PFSK-1 (cell line): Measurements from ENCODE around the gene RASGRP3.

Experiments
- FOXP2 ChIP-seq: optimal IDR thresholded peaks from 2 replicates; pipeline ENCODE3; 2011; ENCODE audit warnings: borderline replicate concordance, control low read depth, inconsistent platforms; ENCODE audit not compliant: insufficient read depth; ENCODE audit errors: extremely low read length, extremely low read depth
- POLR2AphosphoS5 ChIP-seq: IDR thresholded peaks from 2 replicates; pipeline ENCODE4 v1.6.1; 2012; ENCODE audit warnings: low read depth, mild to moderate bottlenecking, control low read depth, low read length, moderate library complexity
- SIN3A ChIP-seq: IDR thresholded peaks from 2 replicates; pipeline ENCODE4 v1.6.1; 2012; ENCODE audit warnings: mild to moderate bottlenecking, low read length, moderate library complexity, borderline replicate concordance; ENCODE audit not compliant: insufficient read depth
- TAF1 ChIP-seq: IDR thresholded peaks from 2 replicates; pipeline ENCODE4 v1.6.1; 2012; ENCODE audit warnings: low read length, control low read depth, borderline replicate concordance; ENCODE audit not compliant: insufficient read depth
- TF ChIP-seq, protein P1 (sequence below), 2 experiments: IDR thresholded peaks; 2 replicates each; pipeline versions ENCODE4 v1.6.1 to v1.8.0; 2011 to 2012; ENCODE audit warnings: low read depth in 2 of 2, low read length in 2 of 2, control low read depth in 1 of 2, inconsistent platforms in 1 of 2, mild to moderate bottlenecking in 1 of 2, moderate library complexity in 1 of 2; ENCODE audit not compliant: insufficient read depth in 1 of 2

RASGRP3 gene

DNA sequence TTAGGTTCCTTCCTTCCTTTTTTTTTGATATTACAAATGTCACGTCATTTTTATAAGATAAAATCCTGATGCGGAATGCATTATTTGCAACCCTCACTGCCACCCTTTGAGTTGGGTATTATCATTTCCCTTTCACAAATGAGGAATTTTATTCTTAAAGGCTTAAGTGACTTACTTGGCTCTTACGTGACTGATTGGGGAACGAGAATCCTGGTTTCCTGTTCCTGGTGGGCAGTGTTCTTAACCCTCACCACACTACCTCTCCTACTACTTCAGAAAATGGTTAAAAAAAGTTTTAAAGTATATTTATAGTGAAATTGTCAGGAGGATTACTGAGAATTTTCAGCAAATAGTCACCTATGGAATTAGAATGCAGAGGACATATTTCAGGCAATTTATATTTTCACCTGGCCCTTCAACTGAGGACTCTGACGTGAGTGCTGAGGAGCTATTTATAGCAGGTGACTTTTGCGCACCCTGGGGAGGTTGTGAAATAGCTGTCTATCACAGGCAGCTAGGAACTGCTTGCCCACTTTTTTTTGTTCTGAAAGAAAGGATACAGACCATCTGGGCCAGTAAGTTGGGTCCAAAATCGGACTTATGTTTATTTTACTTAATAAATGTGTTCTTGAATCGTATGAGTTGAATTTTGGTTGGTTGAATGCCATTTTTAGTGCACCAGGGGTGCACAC, 18.7 kb upstream of the RASGRP3 start:
- no peak for TF ChIP-seq SIN3A
- TF ChIP-seq TAF1 = no peak
- TF ChIP-seq FOXP2 = no peak
- no peak for TF ChIP-seq POLR2AphosphoS5
- TF ChIP-seq, protein P1, sequence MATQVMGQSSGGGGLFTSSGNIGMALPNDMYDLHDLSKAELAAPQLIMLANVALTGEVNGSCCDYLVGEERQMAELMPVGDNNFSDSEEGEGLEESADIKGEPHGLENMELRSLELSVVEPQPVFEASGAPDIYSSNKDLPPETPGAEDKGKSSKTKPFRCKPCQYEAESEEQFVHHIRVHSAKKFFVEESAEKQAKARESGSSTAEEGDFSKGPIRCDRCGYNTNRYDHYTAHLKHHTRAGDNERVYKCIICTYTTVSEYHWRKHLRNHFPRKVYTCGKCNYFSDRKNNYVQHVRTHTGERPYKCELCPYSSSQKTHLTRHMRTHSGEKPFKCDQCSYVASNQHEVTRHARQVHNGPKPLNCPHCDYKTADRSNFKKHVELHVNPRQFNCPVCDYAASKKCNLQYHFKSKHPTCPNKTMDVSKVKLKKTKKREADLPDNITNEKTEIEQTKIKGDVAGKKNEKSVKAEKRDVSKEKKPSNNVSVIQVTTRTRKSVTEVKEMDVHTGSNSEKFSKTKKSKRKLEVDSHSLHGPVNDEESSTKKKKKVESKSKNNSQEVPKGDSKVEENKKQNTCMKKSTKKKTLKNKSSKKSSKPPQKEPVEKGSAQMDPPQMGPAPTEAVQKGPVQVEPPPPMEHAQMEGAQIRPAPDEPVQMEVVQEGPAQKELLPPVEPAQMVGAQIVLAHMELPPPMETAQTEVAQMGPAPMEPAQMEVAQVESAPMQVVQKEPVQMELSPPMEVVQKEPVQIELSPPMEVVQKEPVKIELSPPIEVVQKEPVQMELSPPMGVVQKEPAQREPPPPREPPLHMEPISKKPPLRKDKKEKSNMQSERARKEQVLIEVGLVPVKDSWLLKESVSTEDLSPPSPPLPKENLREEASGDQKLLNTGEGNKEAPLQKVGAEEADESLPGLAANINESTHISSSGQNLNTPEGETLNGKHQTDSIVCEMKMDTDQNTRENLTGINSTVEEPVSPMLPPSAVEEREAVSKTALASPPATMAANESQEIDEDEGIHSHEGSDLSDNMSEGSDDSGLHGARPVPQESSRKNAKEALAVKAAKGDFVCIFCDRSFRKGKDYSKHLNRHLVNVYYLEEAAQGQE (IDR thresholded peaks at IDR 0.05; ENCODE audit: insufficient read depth in 1 of 2, low read depth in 2 of 2, low read length in 2 of 2) = no peak

DNA sequence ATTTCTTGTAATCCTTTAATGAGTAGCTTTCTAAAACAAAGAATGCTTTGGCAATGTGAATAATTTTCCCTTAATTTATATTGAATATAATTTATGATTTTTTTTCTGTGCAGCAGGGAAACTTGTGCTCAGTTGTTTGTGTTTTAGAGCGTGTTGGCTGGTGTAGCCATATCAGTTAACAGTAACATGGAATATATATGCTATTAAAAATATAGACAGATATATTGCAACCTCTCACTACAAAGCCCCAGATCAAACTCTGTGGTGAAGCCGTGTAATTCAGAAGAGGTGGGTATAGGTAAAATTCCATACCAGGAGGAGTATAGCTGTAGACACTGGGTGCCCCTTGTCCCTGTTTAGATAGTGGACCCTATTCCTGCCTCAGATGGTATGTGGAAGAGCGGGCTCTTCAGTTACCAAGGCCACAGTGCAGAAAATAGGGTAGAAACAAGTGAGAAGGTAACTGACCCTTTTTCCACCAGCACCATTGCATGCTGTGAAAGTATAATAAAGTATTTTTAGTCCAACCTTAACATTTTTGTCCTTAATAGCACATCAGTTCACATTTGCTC, 18.1 kb upstream of the RASGRP3 start:
- TF ChIP-seq, protein P1 (IDR thresholded peaks at IDR 0.05; ENCODE audit: insufficient read depth in 1 of 2, low read depth in 2 of 2, low read length in 2 of 2) = no peak
- no peak for TF ChIP-seq SIN3A
- TF ChIP-seq TAF1 = no peak
- TF ChIP-seq FOXP2 = no peak
- TF ChIP-seq POLR2AphosphoS5 = no peak

DNA sequence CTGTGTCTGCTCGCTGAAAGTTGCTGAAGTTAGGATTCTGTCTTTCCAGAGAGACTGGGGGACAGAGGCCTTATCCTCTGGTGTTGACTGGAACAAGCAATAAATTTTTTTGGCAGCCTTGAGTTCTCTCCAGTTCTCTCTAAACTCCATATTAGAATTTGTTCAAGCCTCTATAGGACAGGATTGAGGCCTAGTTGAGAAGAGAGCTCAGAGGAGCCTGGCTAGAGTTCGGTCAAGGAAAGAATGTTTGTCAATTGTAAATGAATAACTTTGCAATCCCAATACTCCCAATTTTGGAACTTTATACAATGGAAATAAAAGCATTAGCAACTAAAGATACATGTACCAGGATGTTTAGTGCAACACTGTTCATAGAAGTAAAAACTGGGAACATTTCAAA, 16.7 kb upstream of the RASGRP3 start:
- TF ChIP-seq TAF1 = no peak
- TF ChIP-seq, protein P1 (IDR thresholded peaks at IDR 0.05; ENCODE audit: insufficient read depth in 1 of 2, low read depth in 2 of 2, low read length in 2 of 2) = no peak
- no peak for TF ChIP-seq SIN3A
- no peak for TF ChIP-seq POLR2AphosphoS5
- TF ChIP-seq FOXP2 = no peak

DNA sequence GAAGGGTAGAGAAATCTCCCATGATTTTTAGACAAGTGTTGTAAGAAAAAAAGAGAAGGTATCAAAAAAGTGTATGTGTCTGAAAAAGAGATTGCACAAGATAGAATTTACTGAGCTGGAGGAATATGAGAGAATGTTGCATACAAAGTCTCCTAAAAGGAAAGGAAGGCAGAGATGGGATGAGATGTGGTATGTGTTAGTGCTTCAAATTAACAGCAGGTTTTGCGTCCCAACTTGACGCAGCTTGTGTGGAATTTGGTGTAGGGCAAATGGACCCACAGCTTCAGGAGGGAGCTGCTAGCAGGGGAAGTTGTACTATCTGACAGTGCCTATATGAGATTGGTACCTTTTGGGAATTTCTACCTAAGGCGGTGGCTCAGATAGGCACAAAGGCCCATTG, 9.0 kb upstream of the RASGRP3 start:
- no peak for TF ChIP-seq SIN3A
- TF ChIP-seq, protein P1 (IDR thresholded peaks at IDR 0.05; ENCODE audit: insufficient read depth in 1 of 2, low read depth in 2 of 2, low read length in 2 of 2) = no peak
- TF ChIP-seq TAF1 = no peak
- TF ChIP-seq FOXP2 = no peak
- no peak for TF ChIP-seq POLR2AphosphoS5

DNA sequence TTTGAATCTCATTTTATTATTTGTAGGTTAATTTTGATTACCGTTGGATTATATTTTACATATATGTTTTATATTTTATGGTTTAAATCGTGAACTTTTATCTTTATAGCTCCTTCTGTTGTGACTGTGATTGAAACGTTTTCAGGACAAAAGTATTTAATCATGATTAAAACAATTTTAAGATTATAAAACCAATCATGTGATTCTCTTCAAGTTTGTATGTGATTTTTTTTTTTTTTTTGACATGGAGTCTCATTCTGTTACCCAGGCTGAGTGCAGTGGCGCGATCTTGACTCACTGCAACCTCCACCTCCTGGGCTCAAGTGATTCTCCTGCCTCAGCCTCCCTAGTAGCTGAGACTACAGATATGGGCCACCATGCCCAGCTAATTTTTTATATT, 7.2 kb upstream of the RASGRP3 start:
- TF ChIP-seq SIN3A = no peak
- TF ChIP-seq TAF1 = no peak
- TF ChIP-seq POLR2AphosphoS5 = no peak
- TF ChIP-seq, protein P1 (IDR thresholded peaks at IDR 0.05; ENCODE audit: insufficient read depth in 1 of 2, low read depth in 2 of 2, low read length in 2 of 2) = no peak
- TF ChIP-seq FOXP2 = no peak
